Activated CD8-positive, alpha-beta memory T cell treated with anti-CD3 and anti-CD28 coated beads, Interleukin-2, amount 50 U/mL, for 48 hours (primary cell): ENCODE data around the gene ALG12.

ENCODE experiments used
- DNase-seq: peaks from one replicate; pipeline ENCODE4 v3.0.0-alpha.2; 2020

ALG12 gene

DNA sequence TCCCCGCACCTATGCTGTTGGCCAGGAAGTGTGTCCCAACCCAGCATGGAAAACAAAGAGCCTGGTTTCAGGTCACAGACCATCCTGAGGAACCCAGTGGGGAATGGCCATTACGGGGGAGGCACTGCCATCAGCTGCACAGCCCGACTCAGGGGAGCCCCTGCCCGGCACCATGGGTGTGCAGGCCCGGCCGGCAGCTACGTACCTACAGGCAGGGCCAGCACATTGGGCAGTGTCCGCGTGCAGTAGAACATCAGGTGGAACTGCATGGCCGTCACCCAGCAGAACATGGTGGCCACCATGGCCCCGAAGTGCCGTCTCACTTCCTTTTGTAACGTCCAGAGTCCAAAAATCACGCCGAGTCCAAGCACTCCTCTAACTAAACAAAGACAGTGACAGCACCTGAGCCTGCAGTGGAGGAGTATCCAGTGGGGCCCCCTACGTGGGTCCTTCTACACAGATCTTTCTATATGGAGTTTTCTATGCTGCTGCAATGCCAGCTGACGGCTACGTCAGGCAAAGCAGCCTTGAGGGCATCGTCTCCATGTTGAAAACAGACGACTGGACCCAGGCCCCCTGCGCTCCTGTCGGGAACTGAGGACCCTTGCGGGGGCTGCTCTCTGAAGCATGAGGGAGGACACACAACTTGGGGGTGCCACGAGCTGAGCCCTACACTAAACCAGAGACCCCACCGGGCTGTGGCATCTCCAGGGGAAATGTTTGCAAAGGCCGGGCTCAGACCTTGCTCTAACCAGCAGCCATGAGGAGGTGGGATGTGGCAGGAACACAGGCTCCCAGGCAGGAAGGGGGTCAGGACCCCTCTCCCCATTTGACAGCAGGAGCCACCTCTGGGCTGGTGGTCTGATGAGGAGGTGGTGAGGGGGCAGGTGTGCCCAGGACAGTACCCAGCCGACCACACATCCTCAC, 7.7 kb downstream of the ALG12 start:
- no peak for DNase-seq

DNA sequence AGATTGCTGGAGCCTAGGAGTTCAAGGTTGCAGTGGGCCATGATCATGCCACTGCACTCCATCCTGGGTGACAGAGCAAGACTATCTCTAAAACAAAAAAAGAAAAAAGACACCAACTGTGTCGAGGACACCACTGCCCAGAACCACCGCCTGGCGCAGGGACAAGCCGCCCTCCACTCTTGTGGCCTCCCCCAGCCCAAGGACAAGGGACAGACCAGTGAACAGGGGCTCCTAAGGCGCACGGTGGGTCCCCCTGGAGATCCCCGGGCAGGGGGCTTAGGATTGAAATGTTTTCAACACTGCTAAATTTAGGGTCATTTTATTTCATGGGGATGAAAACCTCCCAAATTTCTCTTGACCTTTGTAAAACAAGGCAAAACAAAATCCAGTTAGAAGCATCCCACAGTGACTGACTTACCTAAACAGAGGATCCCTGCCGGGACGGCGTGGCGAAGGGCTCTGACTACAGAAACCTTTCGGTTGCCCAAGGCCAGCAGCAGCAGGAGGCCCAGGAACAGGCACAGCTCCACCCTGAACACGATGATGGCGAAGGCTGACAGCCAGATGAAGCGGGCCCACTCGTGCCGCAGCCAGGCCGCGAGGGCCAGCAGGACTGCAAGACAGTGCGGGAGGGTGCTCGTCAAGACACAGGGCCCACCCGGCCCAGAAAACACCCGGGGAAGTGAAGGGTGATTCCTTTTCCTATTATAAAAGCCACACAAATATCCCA, 8.6 kb downstream of the ALG12 start:
- no peak for DNase-seq

DNA sequence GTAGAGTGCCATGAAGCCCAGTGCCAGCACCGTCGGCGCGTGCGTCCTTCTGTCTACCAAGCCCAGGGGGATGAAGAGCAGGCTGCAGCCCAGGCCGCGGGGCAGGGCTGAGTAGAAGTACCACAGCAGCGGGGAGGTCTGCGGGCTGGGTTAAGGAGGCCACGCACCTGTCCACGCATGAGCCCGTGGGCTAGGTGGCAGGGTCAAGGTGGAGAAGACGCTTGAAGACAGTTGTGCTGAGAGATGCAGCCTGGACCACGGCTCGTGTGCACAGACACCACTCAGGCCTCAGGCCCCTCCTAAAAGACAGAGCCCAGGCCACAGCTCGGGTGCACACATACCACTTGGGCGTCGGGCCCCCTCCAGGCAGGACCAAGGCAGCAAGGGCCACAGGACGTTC, 10.4 kb downstream of the ALG12 start:
- DNase-seq, result no peak

DNA sequence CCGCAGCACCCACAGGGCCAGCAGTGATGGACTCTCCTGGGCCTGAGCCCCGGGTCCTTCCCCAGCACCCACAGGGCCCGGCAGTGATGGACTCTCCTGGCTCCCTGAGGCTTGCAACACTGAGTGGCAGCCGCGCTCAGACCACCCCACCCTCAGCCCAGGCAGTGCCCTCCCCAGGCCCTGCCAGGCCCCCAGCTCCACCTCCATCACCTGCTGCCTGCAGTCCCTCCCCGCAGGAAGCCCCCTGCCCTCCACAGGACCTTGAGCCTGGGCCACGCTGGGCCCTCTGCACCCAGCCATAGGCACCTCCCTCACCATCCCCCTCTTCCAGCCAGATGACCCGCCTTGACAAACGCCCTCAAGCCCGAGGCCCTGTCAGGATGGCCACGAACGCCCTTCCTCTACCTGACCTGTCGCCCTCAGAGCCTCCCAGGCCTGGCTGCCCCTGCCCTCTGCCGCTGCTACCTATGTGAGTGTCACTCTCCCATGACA, 11.4 kb downstream of the ALG12 start:
- no peak for DNase-seq

DNA sequence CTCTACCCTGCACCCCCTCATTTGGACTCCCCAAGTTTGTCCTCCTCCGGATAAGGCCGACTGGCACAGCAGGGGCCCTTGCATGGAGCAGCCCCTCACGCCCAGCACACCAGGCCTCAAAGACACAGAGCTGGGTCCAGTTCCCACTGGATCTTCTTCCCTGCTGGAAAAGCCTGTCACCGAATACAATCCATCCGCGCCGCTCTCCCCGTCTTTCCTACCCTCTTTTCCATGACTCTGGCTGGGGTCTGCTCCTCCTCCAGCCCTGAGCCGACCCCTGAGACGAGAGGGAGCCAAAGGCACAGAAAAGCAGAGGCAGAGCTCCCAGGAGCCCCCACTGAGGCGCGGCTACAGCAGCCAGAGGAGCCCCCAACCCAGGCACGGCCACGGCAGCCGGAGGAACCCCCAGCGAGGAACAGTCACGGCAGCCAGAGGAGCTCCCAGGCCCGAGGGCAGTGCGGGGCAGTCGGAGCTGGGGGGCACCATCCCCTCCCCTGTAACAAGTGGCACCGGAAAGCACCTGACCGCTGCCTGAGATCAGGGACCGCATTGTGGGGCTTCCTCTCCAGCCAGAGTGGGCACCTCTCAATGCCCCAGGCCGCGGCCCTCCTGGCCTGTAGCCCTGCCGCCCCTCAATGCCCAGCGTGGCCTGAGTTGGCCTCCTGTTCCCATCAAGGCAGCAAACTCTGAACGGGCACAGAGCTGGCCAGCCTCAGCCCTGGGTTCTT, 12.0 kb downstream of the ALG12 start:
- no peak for DNase-seq

DNA sequence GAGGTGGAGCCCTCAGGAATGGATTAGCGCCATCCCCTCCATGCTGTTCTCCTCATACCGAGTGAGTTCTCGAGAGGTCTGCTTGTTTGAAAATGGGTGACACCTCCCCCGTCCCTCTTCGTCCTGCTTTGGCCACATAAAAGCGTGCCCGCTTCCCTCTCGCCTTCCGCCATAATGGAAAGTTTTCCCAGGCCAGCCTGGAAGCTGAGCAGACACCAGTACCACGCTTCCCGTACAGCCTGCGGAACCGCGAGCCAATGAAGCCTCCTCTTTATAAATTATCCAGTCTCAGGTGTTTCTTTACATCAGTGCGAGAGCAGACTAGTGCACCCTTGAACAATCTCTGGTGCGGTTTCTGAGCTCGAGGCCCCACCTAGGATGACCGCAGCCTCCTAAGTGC, 12.8 kb downstream of the ALG12 start:
- DNase-seq, result no peak

DNA sequence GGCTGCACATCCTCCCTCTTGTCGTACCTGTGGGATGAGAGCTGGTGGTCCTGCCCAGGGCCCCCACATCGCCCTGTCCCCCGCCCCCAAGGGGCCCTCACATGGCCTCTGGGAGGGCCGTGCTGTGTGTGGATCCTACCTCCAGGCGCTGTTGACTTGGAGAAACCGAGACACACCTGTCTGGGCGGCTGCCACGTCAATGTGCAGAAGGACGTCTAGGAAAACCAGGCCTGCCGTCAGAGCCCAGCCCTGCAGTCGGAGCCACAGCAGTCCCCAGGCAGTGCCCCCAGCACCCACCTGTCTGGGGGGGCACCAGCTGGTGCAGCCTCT, 14.2 kb downstream of the ALG12 start:
- no peak for DNase-seq

DNA sequence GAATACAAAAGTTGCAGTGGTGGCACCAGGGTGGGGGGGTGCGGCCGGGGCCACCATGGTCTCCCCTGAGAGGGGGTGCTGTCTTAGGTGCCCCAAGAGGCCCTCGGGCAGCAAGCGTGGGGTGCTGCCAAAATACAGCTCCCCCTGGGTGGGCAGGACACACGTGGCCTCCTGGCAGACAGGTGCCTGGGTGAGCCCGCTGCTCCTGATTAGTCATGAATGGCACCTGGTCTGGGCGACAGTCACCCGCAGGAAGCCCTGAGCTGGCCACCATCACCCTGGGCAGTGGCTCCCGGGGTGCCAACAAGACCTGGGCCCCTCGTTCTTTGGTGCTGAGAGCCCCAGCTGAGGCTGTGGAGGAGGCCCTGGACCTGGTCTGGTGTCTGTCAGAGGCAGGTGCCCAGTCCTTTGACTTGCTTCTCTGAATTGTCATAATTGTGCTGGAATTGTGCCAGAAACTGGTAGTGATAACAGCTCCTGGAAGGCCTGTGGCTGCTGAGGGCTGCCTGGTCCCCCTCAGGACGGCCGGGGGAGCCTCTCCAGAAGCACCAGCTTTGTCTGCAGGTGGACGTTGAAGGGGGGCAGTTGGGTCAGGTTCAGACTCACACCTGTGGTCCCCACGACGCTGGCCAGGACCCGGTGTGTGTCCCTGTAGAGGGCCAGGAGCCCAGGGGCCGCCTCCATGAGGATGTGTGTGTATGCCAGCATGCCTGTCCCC, 14.8 kb downstream of the ALG12 start:
- DNase-seq, result no peak

DNA sequence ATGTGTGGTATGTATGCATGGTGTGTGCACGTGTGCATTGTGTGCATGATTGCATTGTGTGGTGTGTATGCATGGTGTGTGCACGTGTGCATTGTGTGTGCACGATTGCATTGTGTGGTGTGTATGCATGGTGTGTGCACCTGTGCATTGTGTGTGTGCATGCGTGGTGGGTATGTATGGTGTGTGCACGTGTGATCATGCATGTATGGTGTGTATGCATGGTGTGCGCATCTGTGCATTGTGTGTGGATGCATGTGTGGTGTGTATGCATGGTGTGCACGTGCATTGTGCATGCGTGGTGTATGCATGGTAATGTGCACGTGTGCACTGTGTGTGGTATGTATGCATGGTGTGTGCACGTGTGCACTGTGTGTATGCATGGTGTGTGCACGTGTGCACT, 16.8 kb downstream of the ALG12 start:
- no peak for DNase-seq

DNA sequence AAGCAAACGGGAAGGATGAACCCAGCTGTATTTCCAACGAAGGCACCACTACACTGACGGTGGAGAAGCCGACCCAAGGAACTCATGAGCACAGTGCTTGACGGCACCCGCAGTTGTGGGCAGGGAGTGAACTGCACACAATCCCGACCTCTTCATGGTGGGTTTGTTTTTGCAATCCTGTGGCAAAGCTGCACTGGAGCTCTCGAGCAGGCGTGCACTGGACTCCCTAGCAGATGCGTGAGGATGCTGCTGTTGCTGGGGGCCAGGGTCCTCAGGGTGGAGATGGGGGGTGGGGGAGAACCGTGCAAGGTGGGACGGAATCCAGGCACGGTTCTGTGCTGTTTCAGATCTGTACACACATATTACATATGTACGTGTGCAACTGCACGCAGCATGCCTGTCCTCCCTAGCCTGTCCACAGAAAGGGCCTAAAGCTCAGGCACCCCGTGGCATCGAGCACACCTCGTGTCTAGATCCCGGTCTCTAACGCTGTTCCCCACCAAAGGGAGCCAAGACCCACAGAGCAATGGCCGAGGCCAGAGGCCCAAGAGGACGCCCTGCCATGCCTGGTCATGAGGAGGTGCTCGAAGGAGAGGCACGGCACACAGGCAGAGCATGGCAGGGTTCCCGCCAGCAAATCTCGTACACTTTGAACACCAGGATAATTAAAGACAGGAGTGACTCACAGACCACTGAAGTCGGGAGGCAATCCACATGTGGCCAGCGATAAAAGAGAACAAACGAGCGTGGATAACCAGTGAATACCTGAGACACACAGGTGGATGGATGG, 17.6 kb downstream of the ALG12 start:
- DNase-seq, result no peak

DNA sequence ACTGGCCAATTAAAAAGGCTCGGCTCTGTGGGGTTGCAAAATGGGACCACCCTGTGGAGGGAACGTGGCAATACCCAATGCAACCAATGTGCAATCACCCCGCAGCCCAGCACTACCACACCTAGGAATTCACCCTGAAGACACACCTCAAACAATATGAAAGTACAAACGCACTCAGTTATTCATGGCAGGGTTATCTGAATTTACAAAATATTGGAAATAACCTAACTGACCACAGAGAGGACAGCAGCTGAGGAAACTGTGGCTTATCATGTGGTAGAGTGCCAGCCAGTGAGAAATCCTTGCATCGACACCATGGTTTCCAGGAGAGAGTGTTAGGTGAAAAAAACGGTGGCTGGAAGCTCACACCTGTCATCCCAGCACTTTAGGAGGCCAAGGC, 18.7 kb downstream of the ALG12 start:
- DNase-seq, result no peak

DNA sequence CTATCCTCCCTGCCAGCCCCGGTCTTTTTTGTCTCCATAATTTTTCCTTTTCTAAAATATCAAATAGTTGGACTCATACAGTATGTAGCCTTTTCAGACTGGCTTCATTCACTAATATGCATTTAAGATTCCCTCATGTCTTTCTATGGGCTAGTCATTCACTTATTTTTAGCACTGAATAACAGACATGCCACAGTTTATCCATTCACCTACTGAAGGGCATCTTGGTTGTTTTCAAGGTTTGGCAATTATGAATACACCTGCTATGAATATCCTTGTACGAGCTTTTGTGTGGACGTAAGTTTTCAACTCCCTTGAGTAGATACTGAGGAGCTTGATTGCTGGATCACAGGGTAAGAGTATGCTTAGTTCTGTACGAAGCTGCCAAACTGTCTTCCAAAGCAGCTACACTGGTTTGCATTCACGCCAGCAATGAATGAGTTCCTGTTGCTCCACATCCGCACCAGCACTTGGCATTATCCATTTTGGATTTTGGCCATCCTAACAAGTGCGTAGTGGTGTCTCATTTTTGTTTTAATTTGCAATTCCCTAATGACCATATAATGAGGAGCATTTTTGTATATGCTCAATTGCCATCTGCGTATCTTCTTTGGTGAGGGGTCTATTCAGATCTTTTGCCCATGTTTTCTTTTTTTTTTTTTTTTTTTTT, 21.1 kb downstream of the ALG12 start:
- no peak for DNase-seq

DNA sequence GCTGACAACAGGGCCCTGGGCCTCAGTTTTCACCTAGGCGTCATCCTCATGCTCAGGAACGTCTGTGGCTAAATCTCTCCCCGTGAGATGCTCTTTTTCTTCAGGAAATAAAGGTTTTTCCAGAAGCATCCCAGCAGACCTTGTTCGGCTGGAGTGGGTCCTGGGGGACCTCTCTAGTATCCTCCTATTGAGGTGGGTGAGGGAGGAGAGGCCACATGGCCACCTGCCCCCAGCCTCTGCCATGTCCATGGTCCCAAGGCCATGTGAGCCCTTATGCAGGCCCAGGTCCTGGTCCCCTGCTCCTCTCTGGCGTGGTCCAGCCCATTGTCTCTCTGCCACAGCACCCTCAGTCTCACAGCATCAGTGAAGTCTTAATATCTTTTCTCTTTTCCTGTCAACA, 22.0 kb downstream of the ALG12 start:
- DNase-seq, result no peak

DNA sequence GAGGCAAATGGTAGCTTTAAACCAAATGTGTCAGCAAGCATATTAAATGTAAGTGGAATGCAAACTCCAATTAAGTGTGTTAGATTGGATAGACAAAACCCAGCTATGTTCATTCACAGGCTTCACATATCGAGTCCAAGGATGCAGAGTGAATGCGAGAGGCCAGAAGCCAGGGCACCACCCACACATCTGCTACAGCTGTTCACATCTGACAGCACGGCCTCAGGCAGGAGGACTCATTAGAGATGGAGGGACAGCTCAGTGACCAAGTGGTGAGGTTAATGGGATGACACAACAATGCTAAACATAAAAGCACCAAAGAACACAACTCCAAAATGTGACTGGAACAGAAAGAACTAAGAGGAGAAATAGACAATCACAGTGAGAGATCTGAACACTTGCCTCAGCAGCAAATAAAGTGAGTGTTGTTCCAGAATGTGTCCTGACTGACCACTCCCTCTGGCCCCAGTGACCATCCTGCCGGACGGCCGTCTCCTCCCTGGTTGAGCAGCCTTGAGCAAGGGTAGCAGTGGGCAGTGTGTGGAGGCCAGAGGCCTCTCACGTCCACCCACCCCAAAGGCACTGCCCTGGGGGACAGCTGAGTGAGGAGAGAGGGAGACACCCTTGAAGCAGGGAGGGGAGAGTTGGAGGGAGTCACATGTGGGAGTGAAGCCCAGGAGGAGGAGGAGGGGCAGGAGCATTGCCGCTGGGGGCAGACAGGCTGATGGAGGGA, 23.8 kb downstream of the ALG12 start:
- no peak for DNase-seq

DNA sequence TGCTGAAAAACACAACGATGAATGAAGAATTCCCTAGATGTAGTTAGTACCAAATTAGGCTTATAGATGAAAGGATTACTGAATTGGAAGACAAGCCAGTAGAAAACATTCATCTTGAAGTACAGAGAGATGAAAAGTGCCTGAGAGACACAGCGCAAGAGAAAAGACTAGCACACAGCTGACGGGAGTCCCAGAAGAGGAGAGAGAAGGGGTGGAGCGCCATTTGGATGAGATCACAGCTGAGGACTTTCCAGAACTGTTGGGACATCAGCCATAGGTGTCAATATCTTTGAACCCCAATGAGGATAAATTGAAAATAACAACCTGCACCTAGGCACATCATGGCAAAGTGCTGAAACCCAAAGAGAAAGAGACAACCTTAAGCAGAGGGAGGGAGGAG, 25.2 kb downstream of the ALG12 start:
- DNase-seq, result no peak

DNA sequence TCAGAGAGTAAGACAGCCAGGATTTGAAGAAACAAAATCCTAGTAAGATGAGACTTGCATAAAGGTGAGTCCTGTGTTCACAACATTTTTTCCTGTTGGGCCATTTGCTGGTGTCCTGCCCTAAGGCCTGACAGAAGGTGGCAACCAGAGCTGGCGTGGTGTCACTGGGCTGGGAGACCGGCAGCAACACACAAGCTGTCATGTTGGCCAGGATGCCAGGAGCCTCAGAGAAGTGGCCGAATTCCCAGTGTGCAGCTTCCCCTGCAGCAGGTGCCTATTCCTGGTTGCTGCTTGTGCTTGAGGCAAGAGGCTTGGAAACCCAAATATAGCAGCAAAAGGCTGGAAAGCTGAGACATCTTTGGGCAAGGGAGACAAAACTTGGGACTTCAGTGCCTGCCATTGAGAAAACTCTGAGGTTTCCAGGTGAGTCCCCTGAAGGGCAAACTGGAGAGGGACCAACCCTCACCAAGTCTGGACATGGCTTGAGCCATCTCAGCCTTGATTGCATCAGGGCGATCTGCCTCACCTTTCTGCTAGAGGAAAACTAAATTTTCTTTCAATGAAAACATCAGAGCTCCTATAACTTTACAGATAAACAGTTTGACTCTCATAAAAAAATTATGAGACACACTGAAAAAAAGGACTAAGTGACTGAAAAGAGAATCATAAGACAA, 25.9 kb downstream of the ALG12 start:
- DNase-seq, result no peak

DNA sequence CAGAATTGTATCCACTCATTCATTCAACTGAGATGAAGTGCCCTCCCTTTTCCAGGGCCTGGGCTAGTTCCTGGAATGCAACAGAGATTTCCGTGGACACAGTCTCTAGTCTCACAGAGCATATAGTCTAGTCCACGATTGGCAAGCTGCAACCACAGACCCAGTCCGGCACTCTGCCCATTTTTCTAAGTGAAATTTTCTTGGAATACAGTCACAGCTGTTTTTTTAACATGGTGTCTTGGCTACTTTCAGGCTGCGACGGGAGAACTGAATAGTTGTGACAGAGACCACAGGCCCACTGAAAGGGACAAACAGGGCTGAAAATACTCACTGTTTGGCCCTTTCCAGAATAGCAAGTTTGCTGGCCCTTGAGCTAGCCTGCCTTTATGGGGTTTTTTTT, 29.2 kb downstream of the ALG12 start:
- no peak for DNase-seq

DNA sequence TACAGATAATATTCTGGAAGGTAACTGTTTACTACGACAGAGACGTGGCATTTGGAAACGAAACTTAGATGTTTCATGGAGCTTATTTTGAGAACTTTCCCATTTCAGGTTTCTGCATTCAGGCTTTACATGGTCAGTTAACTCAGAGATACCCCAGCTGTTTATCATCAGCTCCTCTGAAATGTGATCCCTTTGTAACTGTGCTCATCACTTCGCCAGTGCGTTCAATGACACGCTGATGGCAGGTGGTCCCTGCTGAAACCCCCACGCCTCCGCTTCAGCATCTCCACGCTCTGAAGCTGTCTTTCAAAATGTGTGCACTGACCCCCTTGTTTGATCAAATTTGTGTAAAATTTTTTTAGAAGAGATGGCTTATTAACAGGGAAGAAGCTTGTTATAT, 30.5 kb downstream of the ALG12 start:
- DNase-seq, result no peak

DNA sequence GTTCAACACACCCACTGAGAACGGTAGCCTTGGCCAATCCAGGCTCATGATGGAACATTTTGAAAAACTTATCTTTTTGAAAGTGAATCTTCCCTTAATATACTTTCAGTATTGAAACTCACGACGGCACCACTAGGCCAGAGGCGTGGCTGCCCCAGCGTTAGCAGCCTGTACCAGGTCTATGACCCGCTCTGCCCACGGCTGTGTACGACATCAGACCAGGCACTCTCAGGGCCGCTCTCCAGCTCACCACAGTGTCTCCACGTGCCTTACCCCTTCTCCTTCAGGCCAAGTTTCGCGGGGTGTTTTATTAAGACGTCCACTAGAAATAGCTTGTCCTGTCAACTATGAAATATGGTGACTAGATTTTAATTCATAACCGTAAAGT, 31.2 kb downstream of the ALG12 start:
- no peak for DNase-seq

DNA sequence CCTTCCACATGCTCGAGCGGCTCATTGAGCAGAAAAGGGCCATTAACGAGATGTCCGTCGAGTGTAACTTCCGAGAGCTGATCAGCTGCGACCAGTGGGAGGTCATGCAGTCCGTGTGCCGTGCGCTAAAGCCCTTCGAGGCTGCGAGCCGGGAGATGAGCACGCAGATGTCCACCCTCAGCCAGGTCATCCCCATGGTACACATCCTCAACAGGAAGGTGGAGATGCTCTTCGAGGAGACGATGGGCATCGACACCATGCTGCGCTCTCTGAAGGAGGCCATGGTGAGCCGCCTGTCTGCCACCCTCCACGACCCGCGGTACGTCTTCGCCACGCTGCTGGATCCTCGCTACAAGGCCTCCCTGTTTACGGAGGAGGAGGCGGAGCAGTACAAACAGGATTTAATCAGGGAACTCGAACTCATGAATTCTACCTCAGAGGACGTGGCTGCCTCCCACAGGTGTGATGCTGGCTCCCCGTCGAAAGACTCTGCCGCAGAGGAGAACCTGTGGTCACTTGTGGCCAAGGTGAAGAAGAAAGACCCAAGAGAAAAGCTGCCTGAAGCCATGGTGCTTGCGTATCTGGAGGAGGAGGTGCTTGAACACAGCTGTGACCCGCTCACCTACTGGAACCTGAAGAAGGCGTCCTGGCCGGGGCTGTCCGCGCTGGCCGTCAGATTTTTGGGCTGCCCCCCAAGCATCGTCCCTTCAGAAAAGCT, 31.7 kb downstream of the ALG12 start:
- no peak for DNase-seq
